Upper lobe of right lung (tissue), 1 donor: Measurements from ENCODE around the gene PLSCR4. TPM values are rescaled to one million over a fixed set of nuclear protein-coding genes. Genes with fewer than 3 reads are reported as not detected.

Source experiments
- ATAC-seq: fragments of 200-7000 bp; cut with Tn5 transposase; one replicate; pipeline ENCODE4 v1.9.1; 2020; ENCODE audit warnings: mild to moderate bottlenecking, moderate library complexity
- DNase-seq: peaks from one replicate; pipeline ENCODE4 v3.0.0-alpha.2; 2020
- H3K27ac ChIP-seq: fragments of 200-600 bp; one replicate; pipeline ENCODE4 v1.8.0; 2022
- H3K27me3 ChIP-seq: fragments of 200-600 bp; one replicate; pipeline ENCODE4 v1.8.0; 2022; ENCODE audit warnings: mild to moderate bottlenecking
- H3K36me3 ChIP-seq: fragments of 200-600 bp; one replicate; pipeline ENCODE4 v1.8.0; 2022
- H3K4me1 ChIP-seq: fragments of 200-600 bp; one replicate; pipeline ENCODE4 v1.8.0; 2022
- H3K4me3 ChIP-seq: fragments of 200-600 bp; one replicate; pipeline ENCODE4 v1.8.0; 2022; ENCODE audit warnings: mild to moderate bottlenecking
- H3K9me3 ChIP-seq: fragments of 200-600 bp; one replicate; pipeline ENCODE4 v1.8.0; 2022
- intact Hi-C: fragments of 100-400 bp; cut with DNase I; formaldehyde crosslinking; loops from one replicate; pipeline ENCODE4 v1.11.0; 2022
- total RNA-seq: library from RNA; stranded (reverse); fragmentation: NEBNext Ultra II Directional; extraction: Animal tissue kit (Norgen Biotek cat#: 25700); gene quantifications from one replicate; pipeline ENCODE4 v1.2.1, GENCODE V29; 2021
- TF ChIP-seq, protein P1 (sequence below): fragments of 200-600 bp; IDR thresholded peaks from one replicate; pipeline ENCODE4 v1.8.0; 2022; ENCODE audit warnings: antibody characterized with exemption
- donor health status: DM: no; HTN: yes; CAD: no; lungs with severe emphysema.

PLSCR4 gene
- total RNA-seq, 1 donor from 2014 or later = 84.1 TPM

- intact Hi-C loops = no loop called here
- Histone ChIP-seq H3K4me1 (no peaks in the 10 kb centered on the region), H3K4me3 (no peak overlapping the region), H3K9me3 (no peaks in the 10 kb centered on the region), H3K27ac (no peak overlapping the region), H3K27me3 (no peaks in the 10 kb centered on the region), H3K36me3 (no peaks in the 10 kb centered on the region)
- TF ChIP-seq, protein P1, sequence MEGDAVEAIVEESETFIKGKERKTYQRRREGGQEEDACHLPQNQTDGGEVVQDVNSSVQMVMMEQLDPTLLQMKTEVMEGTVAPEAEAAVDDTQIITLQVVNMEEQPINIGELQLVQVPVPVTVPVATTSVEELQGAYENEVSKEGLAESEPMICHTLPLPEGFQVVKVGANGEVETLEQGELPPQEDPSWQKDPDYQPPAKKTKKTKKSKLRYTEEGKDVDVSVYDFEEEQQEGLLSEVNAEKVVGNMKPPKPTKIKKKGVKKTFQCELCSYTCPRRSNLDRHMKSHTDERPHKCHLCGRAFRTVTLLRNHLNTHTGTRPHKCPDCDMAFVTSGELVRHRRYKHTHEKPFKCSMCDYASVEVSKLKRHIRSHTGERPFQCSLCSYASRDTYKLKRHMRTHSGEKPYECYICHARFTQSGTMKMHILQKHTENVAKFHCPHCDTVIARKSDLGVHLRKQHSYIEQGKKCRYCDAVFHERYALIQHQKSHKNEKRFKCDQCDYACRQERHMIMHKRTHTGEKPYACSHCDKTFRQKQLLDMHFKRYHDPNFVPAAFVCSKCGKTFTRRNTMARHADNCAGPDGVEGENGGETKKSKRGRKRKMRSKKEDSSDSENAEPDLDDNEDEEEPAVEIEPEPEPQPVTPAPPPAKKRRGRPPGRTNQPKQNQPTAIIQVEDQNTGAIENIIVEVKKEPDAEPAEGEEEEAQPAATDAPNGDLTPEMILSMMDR = no peak
- ATAC-seq = no peak
- no peak for DNase-seq
Measured at GRCh38 chr3:146177519-146177918, 73.4 kb downstream of the PLSCR4 start.

DNA sequence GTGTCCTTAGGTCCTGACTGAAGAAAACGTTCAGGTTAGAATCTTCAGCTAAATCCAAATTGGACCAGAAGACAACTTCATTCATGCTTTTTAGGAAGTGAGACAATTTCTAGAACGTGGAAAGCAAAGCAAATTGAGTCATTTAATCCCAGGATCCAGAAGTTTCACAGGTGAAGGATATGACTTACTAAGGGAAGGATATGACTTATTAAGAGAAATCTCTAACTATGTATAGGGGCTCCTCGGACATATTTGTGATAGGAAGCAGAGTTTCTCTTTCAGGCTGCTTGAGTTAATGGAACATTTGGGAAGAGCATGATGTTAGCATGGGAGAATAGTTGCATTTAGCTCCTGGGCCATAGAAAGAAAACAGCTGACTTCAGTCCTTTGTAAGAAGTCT, 73.8 kb downstream of the PLSCR4 start:
- Histone ChIP-seq H3K9me3 (no peaks in the 10 kb centered on the region), H3K27ac (no peak overlapping the region), H3K4me3 (no peak overlapping the region), H3K4me1 (no peaks in the 10 kb centered on the region), H3K36me3 (no peaks in the 10 kb centered on the region), H3K27me3 (no peaks in the 10 kb centered on the region)
- ATAC-seq (no peak), DNase-seq (no peak)
- intact Hi-C loops = no loop called here
- TF ChIP-seq, protein P1 = no peak

DNA sequence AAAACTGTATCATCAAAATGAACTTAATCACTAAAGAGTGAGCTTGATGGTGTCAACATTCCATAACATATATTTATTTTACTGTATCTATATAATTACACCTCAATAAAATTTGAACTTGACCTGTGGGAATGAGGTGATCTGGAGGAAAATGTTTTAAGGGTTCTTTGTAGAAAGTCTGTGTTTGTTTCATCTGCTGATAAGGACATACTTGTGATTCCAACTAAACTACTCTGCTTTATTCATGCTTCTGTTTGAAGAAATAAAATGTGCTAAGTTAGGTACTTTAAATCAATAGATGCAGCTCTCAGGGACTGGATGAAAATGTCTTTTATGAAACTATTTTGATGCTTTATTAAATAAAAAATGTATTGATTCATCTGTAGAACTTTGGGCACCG, 78.3 kb downstream of the PLSCR4 start:
- DNase-seq = no peak
- H3K4me3 ChIP-seq = no peak overlapping the region
- H3K4me1 ChIP-seq = no peaks in the 10 kb centered on the region
- intact Hi-C loops = no loop called here
- no peak for ATAC-seq
- no peaks in the 10 kb centered on the region for H3K36me3 ChIP-seq
- no peaks in the 10 kb centered on the region for H3K9me3 ChIP-seq
- H3K27ac ChIP-seq = no peak overlapping the region
- TF ChIP-seq, protein P1 = no peak
- no peaks in the 10 kb centered on the region for H3K27me3 ChIP-seq

- no peaks in the 10 kb centered on the region for H3K9me3 ChIP-seq
- intact Hi-C loops = no loop called here
- TF ChIP-seq, protein P1 = no peak
Measured at GRCh38 chr3:146170591-146170990, 80.3 kb downstream of the PLSCR4 start.

DNA sequence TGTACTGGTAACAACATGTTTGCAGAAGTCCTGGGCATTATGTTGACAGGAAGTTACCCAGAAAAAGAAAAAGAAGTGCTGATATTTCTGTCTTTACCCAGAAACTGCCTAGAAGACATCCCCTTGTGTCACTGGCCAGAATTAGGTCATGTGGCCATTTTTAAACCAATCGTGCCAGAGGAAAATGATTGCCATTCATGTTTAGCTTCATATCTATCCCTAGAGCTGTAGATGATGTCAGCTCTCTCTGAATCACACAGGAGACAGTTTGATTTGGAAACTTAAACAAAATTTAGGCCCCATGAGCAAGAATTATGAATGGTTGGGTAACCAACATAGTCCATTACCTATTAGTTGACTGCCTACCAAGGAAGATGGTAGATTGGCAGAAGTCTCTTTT, 81.0 kb downstream of the PLSCR4 start:
- H3K9me3 ChIP-seq = no peaks in the 10 kb centered on the region

More at GRCh38 chr3:146170591-146170990, 80.3 kb downstream of the PLSCR4 start:
- Histone ChIP-seq H3K27ac (no peak overlapping the region), H3K4me3 (no peak overlapping the region), H3K27me3 (no peaks in the 10 kb centered on the region), H3K4me1 (no peaks in the 10 kb centered on the region), H3K36me3 (no peaks in the 10 kb centered on the region)
- DNase-seq (no peak), ATAC-seq (no peak)

More for the DNA sequence above, 81.0 kb downstream of the PLSCR4 start:
- DNase-seq = no peak
- Histone ChIP-seq H3K4me3 (no peak overlapping the region), H3K27me3 (no peaks in the 10 kb centered on the region), H3K36me3 (no peaks in the 10 kb centered on the region), H3K27ac (no peak overlapping the region), H3K4me1 (no peaks in the 10 kb centered on the region)
- intact Hi-C loops = no loop called here
- ATAC-seq = no peak
- TF ChIP-seq, protein P1 = no peak
